Myocyte (in vitro differentiated cells): Measurements from ENCODE around the gene TRIM67. TPM values are rescaled to one million over a fixed set of nuclear protein-coding genes. Genes with fewer than 3 reads are reported as not detected.

Experiments used
- DNase-seq: peaks from one replicate; pipeline ENCODE4 v3.0.0-alpha.2; 2012; ENCODE audit warnings: low read depth
- total RNA-seq: library from RNA; depleted of rRNA; stranded (reverse); fragments of >200 nt; gene quantifications from 2 replicates; pipeline ENCODE4 v1.2.3, GENCODE V29; 2014

TRIM67 gene
- total RNA-seq, 1 donor from 2014 or later, result not detected

- DNase-seq, result no peak
Observed at GRCh38 chr1:231183639-231184590, 22.1 kb downstream of the TRIM67 start.

GRCh38 chr1:231184891-231185290 is 23.0 kb downstream of the TRIM67 start:
- no peak for DNase-seq

GRCh38 chr1:231185391-231185790 is 23.5 kb downstream of the TRIM67 start:
- no peak for DNase-seq

- DNase-seq, result no peak
Observed at GRCh38 chr1:231186356-231187115, 24.7 kb downstream of the TRIM67 start.

GRCh38 chr1:231187571-231187970 is 25.7 kb downstream of the TRIM67 start:
- no peak for DNase-seq

- no peak for DNase-seq
Observed at GRCh38 chr1:231188072-231188471, 26.2 kb downstream of the TRIM67 start.

GRCh38 chr1:231188768-231189167 is 26.9 kb downstream of the TRIM67 start:
- no peak for DNase-seq

- DNase-seq, result no peak
Observed at GRCh38 chr1:231189683-231190270, 27.9 kb downstream of the TRIM67 start.

GRCh38 chr1:231190456-231190855 is 28.6 kb downstream of the TRIM67 start:
- DNase-seq, result no peak

GRCh38 chr1:231192620-231193163 is 30.8 kb downstream of the TRIM67 start:
- peak; percentile 63 for DNase-seq

GRCh38 chr1:231193710-231194340 is 32.0 kb downstream of the TRIM67 start:
- no peak for DNase-seq

- no peak for DNase-seq
Observed at GRCh38 chr1:231194476-231194842, 32.6 kb downstream of the TRIM67 start.

GRCh38 chr1:231194843-231195516 is 33.1 kb downstream of the TRIM67 start:
- DNase-seq, result no peak

GRCh38 chr1:231196307-231196706 is 34.4 kb downstream of the TRIM67 start:
- DNase-seq, result no peak

GRCh38 chr1:231196728-231197127 is 34.9 kb downstream of the TRIM67 start:
- no peak for DNase-seq

GRCh38 chr1:231199868-231200267 is 38.0 kb downstream of the TRIM67 start:
- DNase-seq, result no peak

GRCh38 chr1:231200388-231201031 is 38.7 kb downstream of the TRIM67 start:
- DNase-seq, result no peak

- no peak for DNase-seq
Observed at GRCh38 chr1:231201375-231201978, 39.6 kb downstream of the TRIM67 start.

GRCh38 chr1:231201979-231202633 is 40.2 kb downstream of the TRIM67 start:
- no peak for DNase-seq
